Colonic mucosa (tissue), 4 donors: ENCODE data around the gene RPLP2. TPM values are rescaled to one million over a fixed set of nuclear protein-coding genes. Genes with fewer than 3 reads are reported as not detected.

Source experiments
- DNase-seq: peaks from one replicate; pipeline ENCODE4 v3.0.0-alpha.2; 2020
- H3K27ac ChIP-seq: fragments of 200-600 bp; one replicate; pipeline ENCODE4 v1.8.0; 2021
- H3K27me3 ChIP-seq: fragments of 200-600 bp; one replicate; pipeline ENCODE4 v1.8.0; 2021
- H3K36me3 ChIP-seq: fragments of 200-600 bp; one replicate; pipeline ENCODE4 v1.8.0; 2021
- H3K4me1 ChIP-seq: fragments of 200-600 bp; one replicate; pipeline ENCODE4 v1.8.0; 2021; ENCODE audit warnings: mild to moderate bottlenecking
- H3K4me3 ChIP-seq: fragments of 200-600 bp; one replicate; pipeline ENCODE4 v1.8.0; 2021
- H3K9ac ChIP-seq, 2 donors: one replicate each; pipeline ENCODE4 v1.7.0; 2013; ENCODE audit warnings: control low read depth in 2 of 2, low read depth in 2 of 2, low read length in 2 of 2
- H3K9me3 ChIP-seq: fragments of 200-600 bp; one replicate; pipeline ENCODE4 v1.8.0; 2021
- CTCF ChIP-seq: fragments of 200-600 bp; IDR thresholded peaks from one replicate; pipeline ENCODE4 v1.8.0; 2022; ENCODE audit warnings: antibody characterized with exemption, mild to moderate bottlenecking
- intact Hi-C: fragments of 100-400 bp; cut with DNase I; formaldehyde crosslinking; loops from one replicate; pipeline ENCODE4 v1.14.1; 2022
- total RNA-seq, 2 donors: library from RNA; stranded (reverse); fragmentation: NEBNext Ultra II Directional in 1 of 2; extraction: Animal tissue kit (Norgen Biotek cat#: 25700) in 1 of 2; gene quantifications; one replicate each; pipeline ENCODE4 v1.2.1, GENCODE V29; 2021
- donor health status: healthy.
- donor health status: DM: no; HTN: no; CAD: no.
- donor health status: DM: no; HTN: no; CAD: no.

RPLP2 gene
- total RNA-seq, 2 donors from 2014 or later = 2,068 to 2,303 TPM

DNA sequence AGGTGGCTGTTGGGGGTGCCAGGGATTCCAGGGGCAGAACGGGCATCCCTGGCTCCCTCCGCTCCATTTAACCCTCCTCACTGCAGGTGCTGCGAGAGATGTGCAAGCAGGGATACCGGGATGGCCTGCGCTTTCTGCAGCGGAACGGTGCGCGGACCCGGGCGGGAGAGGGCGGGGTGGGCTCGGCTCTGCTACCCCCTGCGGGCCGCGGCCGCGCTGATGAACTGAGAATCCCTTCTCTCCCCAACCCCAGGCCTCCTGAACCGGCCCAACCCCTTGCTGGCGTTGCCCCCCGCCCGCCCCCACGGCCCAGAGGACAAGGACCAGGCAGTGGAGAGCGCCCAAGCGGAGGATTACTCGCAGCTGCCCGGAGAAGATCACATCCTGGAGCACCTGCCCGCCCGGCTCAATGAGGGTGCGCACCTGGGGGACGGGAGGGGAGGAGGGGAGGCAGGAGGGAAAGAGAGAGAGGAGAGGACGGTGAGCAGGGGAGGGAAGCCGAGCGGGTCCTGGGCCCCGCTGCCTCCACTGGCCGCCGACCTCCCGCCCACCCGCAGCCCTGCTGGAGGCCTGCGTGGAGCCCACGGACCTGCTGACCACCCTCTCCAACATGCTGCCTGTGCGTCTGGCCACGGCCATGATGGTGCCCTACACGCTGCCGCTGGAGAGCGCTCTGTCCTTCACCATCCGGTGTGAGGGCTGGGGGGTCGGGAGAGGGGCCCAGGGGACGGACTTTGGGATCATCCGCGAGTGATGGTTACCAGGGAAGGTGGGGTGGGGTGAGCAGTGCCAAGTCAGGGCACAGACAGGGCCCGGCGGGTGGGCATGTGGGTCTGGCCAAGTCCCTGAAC is 13.9 kb downstream of the RPLP2 start:
- intact Hi-C loops = no loop called here
- H3K4me3 ChIP-seq = no peak overlapping the region
- peaks cover 45% of the 10 kb centered on the region for H3K4me1 ChIP-seq
- H3K36me3 ChIP-seq = peaks cover 7% of the 10 kb centered on the region
- H3K9me3 ChIP-seq = no peaks in the 10 kb centered on the region
- DNase-seq = no peak
- TF ChIP-seq CTCF = no peak
- no peak overlapping the region for H3K27ac ChIP-seq
- peaks cover 6% of the 10 kb centered on the region for H3K27me3 ChIP-seq
- peak overlapping the region in 1 of 2 donors; percentile 13 for H3K9ac ChIP-seq

DNA sequence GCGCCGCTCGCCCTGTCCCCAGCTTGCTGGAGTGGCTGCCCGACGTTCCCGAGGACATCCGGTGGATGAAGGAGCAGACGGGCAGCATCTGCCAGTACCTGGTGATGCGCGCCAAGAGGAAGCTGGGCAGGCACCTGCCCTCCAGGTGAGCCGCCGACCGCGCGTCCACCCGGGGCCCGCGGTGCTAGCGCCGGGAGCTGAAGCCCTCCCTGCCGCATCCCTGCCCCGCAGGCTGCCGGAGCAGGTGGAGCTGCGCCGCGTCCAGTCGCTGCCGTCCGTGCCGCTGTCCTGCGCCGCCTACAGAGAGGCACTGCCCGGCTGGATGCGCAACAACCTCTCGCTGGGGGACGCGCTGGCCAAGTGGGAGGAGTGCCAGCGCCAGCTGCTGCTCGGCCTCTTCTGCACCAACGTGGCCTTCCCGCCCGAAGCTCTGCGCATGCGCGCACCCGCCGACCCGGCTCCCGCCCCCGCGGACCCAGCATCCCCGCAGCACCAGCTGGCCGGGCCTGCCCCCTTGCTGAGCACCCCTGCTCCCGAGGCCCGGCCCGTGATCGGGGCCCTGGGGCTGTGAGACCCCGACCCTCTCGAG is 14.6 kb downstream of the RPLP2 start:
- H3K36me3 ChIP-seq = peaks cover 7% of the 10 kb centered on the region
- H3K4me1 ChIP-seq = peaks cover 46% of the 10 kb centered on the region
- H3K4me3 ChIP-seq = no peak overlapping the region
- H3K9ac ChIP-seq = peak overlapping the region; percentile 13 to 84
- intact Hi-C loops = no loop called here
- peak overlapping the region; percentile 93 for H3K27ac ChIP-seq
- H3K27me3 ChIP-seq = peaks cover 6% of the 10 kb centered on the region
- DNase-seq = peak; percentile 81
- no peak for TF ChIP-seq CTCF
- no peaks in the 10 kb centered on the region for H3K9me3 ChIP-seq

GRCh38 chr11:824942-825341 is 15.2 kb downstream of the RPLP2 start:
- Histone ChIP-seq H3K4me3 (no peak overlapping the region), H3K4me1 (peaks cover 51% of the 10 kb centered on the region), H3K9ac (peak overlapping the region; percentile 1 to 84), H3K9me3 (no peaks in the 10 kb centered on the region), H3K27ac (peak overlapping the region; percentile 93), H3K27me3 (peaks cover 6% of the 10 kb centered on the region), H3K36me3 (peaks cover 7% of the 10 kb centered on the region)
- DNase-seq = no peak
- intact Hi-C loops = no loop called here
- no peak for TF ChIP-seq CTCF

- peaks cover 9% of the 10 kb centered on the region for H3K27me3 ChIP-seq
- TF ChIP-seq CTCF = no peak
- intact Hi-C loops = no loop called here
- peaks cover 47% of the 10 kb centered on the region for H3K4me1 ChIP-seq
- H3K36me3 ChIP-seq = peaks cover 7% of the 10 kb centered on the region
- peak overlapping the region; percentile 93 for H3K27ac ChIP-seq
- no peak overlapping the region for H3K4me3 ChIP-seq
- H3K9ac ChIP-seq = peak overlapping the region in 1 of 2 donors; percentile 84
- H3K9me3 ChIP-seq = no peaks in the 10 kb centered on the region
- DNase-seq = peak; percentile 81
These were observed 15.8 kb downstream of the RPLP2 start for GRCh38 chr11:825366-826226.

DNA sequence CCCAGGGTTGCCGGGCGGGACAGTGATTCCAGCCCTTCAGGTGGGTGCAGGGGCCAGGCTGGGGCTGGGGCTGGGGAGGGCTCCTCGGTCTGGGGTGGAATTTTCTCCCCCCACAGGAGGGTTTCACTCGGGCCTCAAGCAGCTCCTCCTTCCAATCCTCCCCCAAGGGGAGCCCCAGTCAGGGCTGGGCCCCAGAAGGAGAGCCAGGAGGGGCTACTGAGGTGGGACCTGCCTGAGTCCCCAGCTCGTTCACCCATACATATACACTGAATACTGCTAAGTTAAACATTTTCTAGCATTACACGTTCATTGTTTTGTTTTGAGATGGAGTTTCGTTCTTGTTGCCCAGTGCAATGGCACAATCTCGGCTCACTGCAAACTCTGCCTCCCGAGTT is 16.5 kb downstream of the RPLP2 start:
- peak overlapping the region; percentile 41 for H3K4me3 ChIP-seq
- peak overlapping the region; percentile 93 for H3K27ac ChIP-seq
- intact Hi-C loops = no loop called here
- TF ChIP-seq CTCF = no peak
- H3K27me3 ChIP-seq = peaks cover 15% of the 10 kb centered on the region
- DNase-seq = no peak
- no peaks in the 10 kb centered on the region for H3K9me3 ChIP-seq
- peaks cover 7% of the 10 kb centered on the region for H3K36me3 ChIP-seq
- peaks cover 41% of the 10 kb centered on the region for H3K4me1 ChIP-seq
- peak overlapping the region; percentile 84 for H3K9ac ChIP-seq
